Mammary epithelial cell (primary cell): ENCODE data around the gene HDDC2.
"Not testable (repeated sequence)": the region's sequence is repeated elsewhere in the genome, so short reads cannot be mapped to it uniquely, and the experiment has no call there.

Source experiments
- EZH2 ChIP-seq: IDR thresholded peaks from 2 replicates; pipeline ENCODE4 v1.6.1; 2012; ENCODE audit warnings: low read length, inconsistent platforms, borderline replicate concordance
- TF ChIP-seq, protein P1 (sequence below), 2 donors: IDR thresholded peaks in 1 of 2; conservative IDR thresholded peaks in 1 of 2; 2 replicates each; pipeline ENCODE4 v1.5.1; 2011 to 2012; ENCODE audit warnings: inconsistent platforms in 2 of 2, low read length in 2 of 2, mild to moderate bottlenecking in 2 of 2, control low read depth in 1 of 2, low read depth in 1 of 2; ENCODE audit not compliant: insufficient read depth in 1 of 2; ENCODE audit errors: extremely low read depth in 1 of 2

DNA sequence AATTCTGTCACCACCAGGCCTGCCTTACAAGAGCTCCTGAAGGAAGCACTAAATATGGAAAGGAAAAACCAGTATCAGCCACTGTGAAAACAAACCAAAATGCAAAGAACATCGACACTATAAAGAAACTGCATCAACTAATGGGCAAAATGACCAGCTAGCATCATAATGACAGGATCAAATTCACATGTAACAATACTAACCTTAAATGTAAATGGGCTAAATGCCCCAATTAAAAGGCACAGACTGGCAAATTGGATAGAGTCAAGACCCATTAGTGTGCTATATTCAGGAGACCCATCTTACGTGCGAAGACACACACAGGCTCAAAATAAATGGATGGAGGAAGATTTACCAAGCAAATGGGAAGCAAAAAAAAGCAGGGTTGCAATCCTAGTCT is 19.3 kb downstream of the HDDC2 start:
- TF ChIP-seq, protein P1, sequence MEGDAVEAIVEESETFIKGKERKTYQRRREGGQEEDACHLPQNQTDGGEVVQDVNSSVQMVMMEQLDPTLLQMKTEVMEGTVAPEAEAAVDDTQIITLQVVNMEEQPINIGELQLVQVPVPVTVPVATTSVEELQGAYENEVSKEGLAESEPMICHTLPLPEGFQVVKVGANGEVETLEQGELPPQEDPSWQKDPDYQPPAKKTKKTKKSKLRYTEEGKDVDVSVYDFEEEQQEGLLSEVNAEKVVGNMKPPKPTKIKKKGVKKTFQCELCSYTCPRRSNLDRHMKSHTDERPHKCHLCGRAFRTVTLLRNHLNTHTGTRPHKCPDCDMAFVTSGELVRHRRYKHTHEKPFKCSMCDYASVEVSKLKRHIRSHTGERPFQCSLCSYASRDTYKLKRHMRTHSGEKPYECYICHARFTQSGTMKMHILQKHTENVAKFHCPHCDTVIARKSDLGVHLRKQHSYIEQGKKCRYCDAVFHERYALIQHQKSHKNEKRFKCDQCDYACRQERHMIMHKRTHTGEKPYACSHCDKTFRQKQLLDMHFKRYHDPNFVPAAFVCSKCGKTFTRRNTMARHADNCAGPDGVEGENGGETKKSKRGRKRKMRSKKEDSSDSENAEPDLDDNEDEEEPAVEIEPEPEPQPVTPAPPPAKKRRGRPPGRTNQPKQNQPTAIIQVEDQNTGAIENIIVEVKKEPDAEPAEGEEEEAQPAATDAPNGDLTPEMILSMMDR (conservative IDR thresholded peaks at IDR 0.05 in 1 of 2, IDR thresholded peaks at IDR 0.05 in 1 of 2; ENCODE audit: extremely low read depth in 1 of 2, insufficient read depth in 1 of 2, low read depth in 1 of 2, low read length in 2 of 2) = not testable (repeated sequence)
- TF ChIP-seq EZH2 = not testable (repeated sequence)
